Neural progenitor cell (in vitro differentiated cells): ENCODE data around the gene SLC6A12. TPM values are rescaled to one million over a fixed set of nuclear protein-coding genes. Genes with fewer than 3 reads are reported as not detected.

ENCODE experiments used
- DNase-seq: peaks from one replicate; pipeline ENCODE4 v3.0.0-alpha.2; 2016; ENCODE audit warnings: low spot score
- H2AFZ ChIP-seq: fragments of 200-600 bp; sonication (generic); replicated peaks from 2 replicates; pipeline ENCODE4 v1.6.1; 2016; ENCODE audit warnings: antibody characterized with exemption
- H3F3A ChIP-seq: fragments of 200-600 bp; sonication (generic); 2 replicates; pipeline ENCODE4 v1.6.1; 2016; ENCODE audit warnings: antibody characterized with exemption, low read depth
- H3K27ac ChIP-seq: fragments of 200-600 bp; sonication (generic); 2 replicates; pipeline ENCODE4 v1.5.1; 2016; ENCODE audit warnings: mild to moderate bottlenecking
- H3K27me3 ChIP-seq: fragments of 200-600 bp; sonication (generic); 2 replicates; pipeline ENCODE4 v1.6.1; 2016; ENCODE audit warnings: mild to moderate bottlenecking, moderate library complexity
- H3K36me3 ChIP-seq: fragments of 200-600 bp; sonication (generic); 2 replicates; pipeline ENCODE4 v1.5.1; 2016
- H3K4me1 ChIP-seq: fragments of 200-600 bp; sonication (generic); 2 replicates; pipeline ENCODE4 v1.6.1; 2016; ENCODE audit warnings: mixed run types
- H3K4me2 ChIP-seq: fragments of 200-600 bp; sonication (generic); 2 replicates; pipeline ENCODE4 v1.6.1; 2016
- H3K4me3 ChIP-seq: fragments of 200-600 bp; sonication (generic); 2 replicates; pipeline ENCODE4 v1.5.1; 2016
- H3K79me2 ChIP-seq: fragments of 200-600 bp; sonication (generic); 2 replicates; pipeline ENCODE4 v1.6.1; 2016; ENCODE audit warnings: low read depth
- H3K9ac ChIP-seq: fragments of 200-600 bp; sonication (generic); 2 replicates; pipeline ENCODE4 v1.6.1; 2016
- H3K9me3 ChIP-seq: fragments of 200-600 bp; sonication (generic); 2 replicates; pipeline ENCODE4 v1.5.1; 2016; ENCODE audit warnings: low read depth
- H4K20me1 ChIP-seq: fragments of 200-600 bp; sonication (generic); 2 replicates; pipeline ENCODE4 v1.6.1; 2016; ENCODE audit warnings: low read depth
- H3K27ac Mint-ChIP-seq: 3 replicates; pipeline ENCODE4 v1.8.0; 2021; ENCODE audit warnings: mixed read lengths
- H3K27me3 Mint-ChIP-seq: 2 replicates; pipeline ENCODE4 v1.8.0; 2022; ENCODE audit warnings: low read depth, mild to moderate bottlenecking, inconsistent platforms, moderate library complexity, mixed read lengths; ENCODE audit not compliant: insufficient read depth
- H3K36me3 Mint-ChIP-seq: 3 replicates; pipeline ENCODE4 v1.8.0; 2021; ENCODE audit warnings: mixed read lengths
- H3K4me1 Mint-ChIP-seq: 3 replicates; pipeline ENCODE4 v1.8.0; 2021; ENCODE audit warnings: mixed read lengths
- H3K4me3 Mint-ChIP-seq: 3 replicates; pipeline ENCODE4 v1.8.0; 2021; ENCODE audit warnings: mild to moderate bottlenecking, moderate library complexity, mixed read lengths
- H3K9me3 Mint-ChIP-seq: 3 replicates; pipeline ENCODE4 v1.8.0; 2020; ENCODE audit warnings: mixed read lengths
- CTCF ChIP-seq: fragments of 200-600 bp; sonication (generic); IDR thresholded peaks from 2 replicates; pipeline ENCODE4 v1.5.1; 2017; ENCODE audit warnings: antibody characterized with exemption, mild to moderate bottlenecking
- EZH2 ChIP-seq: fragments of 200-600 bp; sonication (generic); IDR thresholded peaks from 2 replicates; pipeline ENCODE4 v1.6.1; 2017; ENCODE audit warnings: antibody characterized with exemption, mild to moderate bottlenecking, moderate library complexity
- EZH2phosphoT487 ChIP-seq: fragments of 200-600 bp; sonication (generic); IDR thresholded peaks from 2 replicates; pipeline ENCODE4 v1.6.1; 2017; ENCODE audit warnings: antibody characterized with exemption
- total RNA-seq: library from RNA; depleted of rRNA; stranded (reverse); fragments of >200 nt; gene quantifications from 2 replicates; pipeline ENCODE4 v1.2.3, GENCODE V29; 2015; ENCODE audit warnings: low replicate concordance

The SLC6A12 gene
- total RNA-seq, 1 donor from 2014 or later = not detected

GRCh38 chr12:227923-228845 lies 14.2 kb upstream of the SLC6A12 start:
- H3F3A ChIP-seq = peaks cover 15% of the 10 kb centered on the region
- peaks cover 28% of the 10 kb centered on the region for H3K4me1 ChIP-seq
- H3K4me3 ChIP-seq = no peak overlapping the region
- peak overlapping the region; percentile 52 for H3K4me3 Mint-ChIP-seq
- no peaks in the 10 kb centered on the region for H3K36me3 Mint-ChIP-seq
- no peaks in the 10 kb centered on the region for H3K36me3 ChIP-seq
- H3K27me3 Mint-ChIP-seq = peaks cover 67% of the 10 kb centered on the region
- no peak for DNase-seq
- H2AFZ ChIP-seq = no peak overlapping the region
- no peak overlapping the region for H3K27ac ChIP-seq
- H3K79me2 ChIP-seq = no peaks in the 10 kb centered on the region
- peaks cover 2% of the 10 kb centered on the region for H3K9me3 Mint-ChIP-seq
- no peak overlapping the region for H3K4me2 ChIP-seq
- no peak overlapping the region for H3K27ac Mint-ChIP-seq
- H3K4me1 Mint-ChIP-seq = peaks cover 38% of the 10 kb centered on the region
- no peak overlapping the region for H3K9ac ChIP-seq
- H4K20me1 ChIP-seq = no peaks in the 10 kb centered on the region
- peaks cover 31% of the 10 kb centered on the region for H3K27me3 ChIP-seq
- TF ChIP-seq EZH2 (no peak), CTCF (no peak), EZH2phosphoT487 (no peak)
- no peaks in the 10 kb centered on the region for H3K9me3 ChIP-seq

GRCh38 chr12:227286-227915 lies 13.4 kb upstream of the SLC6A12 start:
- no peaks in the 10 kb centered on the region for H3K9me3 ChIP-seq
- Mint-ChIP-seq H3K4me3 (no peak overlapping the region), H3K36me3 (no peaks in the 10 kb centered on the region), H3K9me3 (peaks cover 2% of the 10 kb centered on the region), H3K4me1 (peaks cover 38% of the 10 kb centered on the region), H3K27ac (no peak overlapping the region), H3K27me3 (peaks cover 63% of the 10 kb centered on the region)
- DNase-seq = no peak
- H3K4me2 ChIP-seq = no peak overlapping the region
- H3F3A ChIP-seq = peaks cover 15% of the 10 kb centered on the region
- H3K4me3 ChIP-seq = no peak overlapping the region
- H3K9ac ChIP-seq = no peak overlapping the region
- no peaks in the 10 kb centered on the region for H4K20me1 ChIP-seq
- H3K4me1 ChIP-seq = peaks cover 28% of the 10 kb centered on the region
- no peak overlapping the region for H2AFZ ChIP-seq
- no peaks in the 10 kb centered on the region for H3K36me3 ChIP-seq
- H3K27me3 ChIP-seq = peaks cover 31% of the 10 kb centered on the region
- H3K27ac ChIP-seq = no peak overlapping the region
- H3K79me2 ChIP-seq = no peaks in the 10 kb centered on the region
- TF ChIP-seq EZH2 (no peak), EZH2phosphoT487 (no peak), CTCF (no peak)

- Histone ChIP-seq H3K79me2 (no peaks in the 10 kb centered on the region), H3K4me3 (no peak overlapping the region), H3K27ac (no peak overlapping the region), H2AFZ (no peak overlapping the region), H3K27me3 (peaks cover 31% of the 10 kb centered on the region), H3K9me3 (no peaks in the 10 kb centered on the region), H3F3A (peaks cover 15% of the 10 kb centered on the region), H4K20me1 (no peaks in the 10 kb centered on the region), H3K4me2 (no peak overlapping the region), H3K4me1 (peaks cover 23% of the 10 kb centered on the region), H3K9ac (no peak overlapping the region), H3K36me3 (no peaks in the 10 kb centered on the region)
- Mint-ChIP-seq H3K9me3 (peaks cover 2% of the 10 kb centered on the region), H3K27me3 (peaks cover 64% of the 10 kb centered on the region), H3K27ac (no peak overlapping the region), H3K36me3 (no peaks in the 10 kb centered on the region), H3K4me1 (peaks cover 39% of the 10 kb centered on the region), H3K4me3 (no peak overlapping the region)
- TF ChIP-seq CTCF (no peak), EZH2 (no peak), EZH2phosphoT487 (no peak)
- DNase-seq = no peak
These were observed 12.4 kb upstream of the SLC6A12 start for GRCh38 chr12:226401-226800.
